Astrocyte (in vitro differentiated cells and primary cell): ENCODE results near the gene MLLT10. TPM values are rescaled to one million over a fixed set of nuclear protein-coding genes. Genes with fewer than 3 reads are reported as not detected.

Experiments used
- DNase-seq: peaks from one replicate; pipeline ENCODE4 v3.0.0-alpha.2; 2010; ENCODE audit warnings: low read depth
- FAIRE-seq: peaks from 2 replicates; lab custom pipeline; 2011; peaks lifted over from hg19 to GRCh38; lab: Jason Lieb, UNC
- H2AFZ ChIP-seq: 2 replicates; pipeline ENCODE4 v1.6.0; 2012; ENCODE audit warnings: low read depth, low read length, inconsistent platforms
- H3K27ac ChIP-seq: 2 replicates; pipeline ENCODE4 v1.5.1; 2011; ENCODE audit warnings: low read depth, low read length, inconsistent platforms
- H3K27me3 ChIP-seq: 2 replicates; pipeline ENCODE4 v1.6.0; 2011; ENCODE audit warnings: low read length, inconsistent platforms; ENCODE audit not compliant: insufficient read depth
- H3K36me3 ChIP-seq: 2 replicates; pipeline ENCODE4 v1.5.1; 2011; ENCODE audit warnings: low read length, inconsistent platforms; ENCODE audit not compliant: insufficient read depth
- H3K4me1 ChIP-seq: 2 replicates; pipeline ENCODE4 v1.5.1; 2011; ENCODE audit warnings: low read length, inconsistent platforms; ENCODE audit not compliant: insufficient read depth
- H3K4me2 ChIP-seq: 2 replicates; pipeline ENCODE4 v1.6.0; 2012; ENCODE audit warnings: low read length, inconsistent platforms
- H3K4me3 ChIP-seq: 2 replicates; pipeline ENCODE4 v1.5.1; 2011; ENCODE audit warnings: low read depth, mild to moderate bottlenecking, low read length, inconsistent platforms; ENCODE audit not compliant: insufficient read depth
- H3K79me2 ChIP-seq: 2 replicates; pipeline ENCODE4 v1.6.0; 2012; ENCODE audit warnings: mild to moderate bottlenecking, low read length, inconsistent platforms; ENCODE audit not compliant: insufficient read depth
- H3K9ac ChIP-seq: 2 replicates; pipeline ENCODE4 v1.6.0; 2012; ENCODE audit warnings: mild to moderate bottlenecking, low read length, inconsistent platforms
- H3K9me3 ChIP-seq: 2 replicates; pipeline ENCODE4 v1.5.1; 2012; ENCODE audit warnings: low read depth, mild to moderate bottlenecking, low read length, inconsistent platforms; ENCODE audit not compliant: insufficient read depth
- H4K20me1 ChIP-seq: 2 replicates; pipeline ENCODE4 v1.6.0; 2012; ENCODE audit warnings: low read length, inconsistent platforms; ENCODE audit not compliant: insufficient read depth
- H3K27ac Mint-ChIP-seq: one replicate; pipeline ENCODE4 v1.8.0; 2021; ENCODE audit warnings: mild to moderate bottlenecking, mixed read lengths; ENCODE audit not compliant: unreplicated experiment
- H3K27me3 Mint-ChIP-seq: one replicate; pipeline ENCODE4 v1.8.0; 2021; ENCODE audit warnings: low read depth, mixed read lengths; ENCODE audit not compliant: unreplicated experiment
- H3K36me3 Mint-ChIP-seq: one replicate; pipeline ENCODE4 v1.8.0; 2021; ENCODE audit warnings: low read depth, mixed read lengths; ENCODE audit not compliant: unreplicated experiment
- H3K4me1 Mint-ChIP-seq: one replicate; pipeline ENCODE4 v1.8.0; 2021; ENCODE audit warnings: low read depth, mixed read lengths; ENCODE audit not compliant: unreplicated experiment
- H3K4me3 Mint-ChIP-seq: one replicate; pipeline ENCODE4 v1.8.0; 2021; ENCODE audit warnings: mild to moderate bottlenecking, moderate library complexity, mixed read lengths; ENCODE audit not compliant: unreplicated experiment
- H3K9me3 Mint-ChIP-seq: one replicate; pipeline ENCODE4 v1.8.0; 2021; ENCODE audit warnings: mild to moderate bottlenecking, mixed read lengths; ENCODE audit not compliant: unreplicated experiment
- CTCF ChIP-seq: IDR thresholded peaks from 2 replicates; pipeline ENCODE4 v1.5.1; 2011; ENCODE audit warnings: low read depth, mild to moderate bottlenecking, inconsistent platforms, low read length, moderate library complexity; ENCODE audit not compliant: insufficient read depth
- EZH2 ChIP-seq: IDR thresholded peaks from 2 replicates; pipeline ENCODE4 v1.6.1; 2012; ENCODE audit warnings: mild to moderate bottlenecking, low read length, inconsistent platforms; ENCODE audit not compliant: insufficient read depth
- total RNA-seq: library from RNA; stranded (reverse); gene quantifications from 2 replicates; pipeline ENCODE4 v1.2.1, GENCODE V29; 2021

Gene MLLT10
- total RNA-seq, 1 donor from 2014 or later = 46.9 TPM

GRCh38 chr10:21530168-21530567 is 3.9 kb upstream of the MLLT10 start:
- Histone ChIP-seq H3K9ac (no peak overlapping the region), H3K36me3 (no peaks in the 10 kb centered on the region), H3K4me3 (no peak overlapping the region), H3K27me3 (no peaks in the 10 kb centered on the region), H3K4me2 (no peak overlapping the region), H3K9me3 (no peaks in the 10 kb centered on the region), H4K20me1 (no peaks in the 10 kb centered on the region), H3K79me2 (peaks cover 8% of the 10 kb centered on the region), H2AFZ (no peak overlapping the region), H3K4me1 (peaks cover 11% of the 10 kb centered on the region), H3K27ac (no peak overlapping the region)
- Mint-ChIP-seq H3K4me3 (no peak overlapping the region), H3K36me3 (no peaks in the 10 kb centered on the region), H3K27ac (no peak overlapping the region), H3K27me3 (no peaks in the 10 kb centered on the region), H3K9me3 (no peaks in the 10 kb centered on the region), H3K4me1 (peaks cover 21% of the 10 kb centered on the region)
- FAIRE-seq = no peak
- TF ChIP-seq EZH2 (no peak), CTCF (no peak)
- DNase-seq = no peak

GRCh38 chr10:21530641-21531040 is 3.4 kb upstream of the MLLT10 start:
- Histone ChIP-seq H3K9ac (no peak overlapping the region), H3K9me3 (no peaks in the 10 kb centered on the region), H3K36me3 (no peaks in the 10 kb centered on the region), H3K4me1 (peaks cover 14% of the 10 kb centered on the region), H3K4me2 (no peak overlapping the region), H3K79me2 (peaks cover 12% of the 10 kb centered on the region), H2AFZ (no peak overlapping the region), H3K27me3 (no peaks in the 10 kb centered on the region), H4K20me1 (peaks cover 4% of the 10 kb centered on the region), H3K4me3 (no peak overlapping the region), H3K27ac (no peak overlapping the region)
- Mint-ChIP-seq H3K27me3 (no peaks in the 10 kb centered on the region), H3K36me3 (no peaks in the 10 kb centered on the region), H3K4me3 (no peak overlapping the region), H3K9me3 (no peaks in the 10 kb centered on the region), H3K27ac (no peak overlapping the region), H3K4me1 (peaks cover 23% of the 10 kb centered on the region)
- no peak for TF ChIP-seq EZH2
- no peak for TF ChIP-seq CTCF
- no peak for FAIRE-seq
- DNase-seq = no peak

- Histone ChIP-seq H3K79me2 (peaks cover 18% of the 10 kb centered on the region), H2AFZ (no peak overlapping the region), H3K27ac (no peak overlapping the region), H3K9ac (no peak overlapping the region), H3K36me3 (no peaks in the 10 kb centered on the region), H4K20me1 (peaks cover 9% of the 10 kb centered on the region), H3K27me3 (no peaks in the 10 kb centered on the region), H3K4me1 (peaks cover 19% of the 10 kb centered on the region), H3K4me3 (no peak overlapping the region), H3K4me2 (no peak overlapping the region), H3K9me3 (no peaks in the 10 kb centered on the region)
- Mint-ChIP-seq H3K4me3 (no peak overlapping the region), H3K27ac (no peak overlapping the region), H3K36me3 (no peaks in the 10 kb centered on the region), H3K27me3 (no peaks in the 10 kb centered on the region), H3K4me1 (peaks cover 23% of the 10 kb centered on the region), H3K9me3 (no peaks in the 10 kb centered on the region)
- no peak for TF ChIP-seq EZH2
- no peak for TF ChIP-seq CTCF
- no peak for FAIRE-seq
- peak; percentile 78 for DNase-seq
These were observed 2.9 kb upstream of the MLLT10 start for GRCh38 chr10:21531164-21531563.
